NCI-H226 (cell line): Measurements from ENCODE around the gene DMRTA1.
A peak's percentile ranks its signal among the peaks of the same experiment; 100 is the strongest.
"Not testable (repeated sequence)": the region's sequence is repeated elsewhere in the genome, so short reads cannot be mapped to it uniquely, and the experiment has no call there.

Experiments
- DNase-seq: peaks from one replicate; pipeline ENCODE4 v3.0.0-alpha.2; 2015

The DMRTA1 gene, protein sequence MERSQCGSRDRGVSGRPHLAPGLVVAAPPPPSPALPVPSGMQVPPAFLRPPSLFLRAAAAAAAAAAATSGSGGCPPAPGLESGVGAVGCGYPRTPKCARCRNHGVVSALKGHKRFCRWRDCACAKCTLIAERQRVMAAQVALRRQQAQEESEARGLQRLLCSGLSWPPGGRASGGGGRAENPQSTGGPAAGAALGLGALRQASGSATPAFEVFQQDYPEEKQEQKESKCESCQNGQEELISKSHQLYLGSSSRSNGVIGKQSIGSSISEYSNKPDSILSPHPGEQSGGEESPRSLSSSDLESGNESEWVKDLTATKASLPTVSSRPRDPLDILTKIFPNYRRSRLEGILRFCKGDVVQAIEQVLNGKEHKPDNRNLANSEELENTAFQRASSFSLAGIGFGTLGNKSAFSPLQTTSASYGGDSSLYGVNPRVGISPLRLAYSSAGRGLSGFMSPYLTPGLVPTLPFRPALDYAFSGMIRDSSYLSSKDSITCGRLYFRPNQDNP

DNA sequence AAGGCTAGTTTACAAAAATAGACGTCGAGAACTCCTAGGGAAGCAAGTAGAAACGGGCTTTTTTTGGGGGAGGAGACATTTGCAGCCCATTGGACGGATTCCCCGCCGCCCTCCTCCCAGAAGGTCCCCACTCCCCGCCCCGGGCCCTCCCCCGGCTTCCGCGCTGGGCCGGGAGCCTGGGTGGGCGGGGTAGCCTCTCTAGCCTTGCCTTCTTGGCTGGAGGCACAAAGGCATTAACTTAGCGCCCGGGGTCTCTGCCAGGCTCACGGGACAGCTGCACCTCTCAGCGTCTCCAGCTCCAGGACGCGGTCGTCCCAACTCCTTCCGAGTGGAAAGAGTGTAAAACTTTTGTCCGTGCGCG is at the start of gene DMRTA1:
Gene DMRTA1 (plus strand): TSS at position 236 of the 361 bp plus-strand sequence. CDS start 242 bp downstream, outside the sequence.
- peak; percentile 75 for DNase-seq

DNA sequence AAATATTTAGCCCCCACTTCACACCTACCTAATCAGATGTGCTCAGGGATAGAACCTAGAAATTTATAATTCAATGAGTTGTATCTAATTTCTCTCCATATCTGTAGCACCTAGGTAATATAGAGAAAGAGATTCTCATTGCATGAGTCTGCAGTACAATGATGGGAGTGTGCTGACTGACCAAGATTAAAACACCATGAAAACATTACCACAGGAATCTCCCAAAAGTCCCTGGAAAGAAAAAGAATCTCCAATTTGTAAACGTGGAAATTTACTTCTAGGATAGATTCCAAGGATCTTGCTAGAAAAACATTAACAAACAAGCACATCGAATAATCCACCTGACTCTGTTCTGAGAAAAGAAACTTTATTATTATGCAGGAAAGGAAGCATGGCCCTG is 45.0 kb upstream of the DMRTA1 start:
- peak; percentile 69 for DNase-seq

DNA sequence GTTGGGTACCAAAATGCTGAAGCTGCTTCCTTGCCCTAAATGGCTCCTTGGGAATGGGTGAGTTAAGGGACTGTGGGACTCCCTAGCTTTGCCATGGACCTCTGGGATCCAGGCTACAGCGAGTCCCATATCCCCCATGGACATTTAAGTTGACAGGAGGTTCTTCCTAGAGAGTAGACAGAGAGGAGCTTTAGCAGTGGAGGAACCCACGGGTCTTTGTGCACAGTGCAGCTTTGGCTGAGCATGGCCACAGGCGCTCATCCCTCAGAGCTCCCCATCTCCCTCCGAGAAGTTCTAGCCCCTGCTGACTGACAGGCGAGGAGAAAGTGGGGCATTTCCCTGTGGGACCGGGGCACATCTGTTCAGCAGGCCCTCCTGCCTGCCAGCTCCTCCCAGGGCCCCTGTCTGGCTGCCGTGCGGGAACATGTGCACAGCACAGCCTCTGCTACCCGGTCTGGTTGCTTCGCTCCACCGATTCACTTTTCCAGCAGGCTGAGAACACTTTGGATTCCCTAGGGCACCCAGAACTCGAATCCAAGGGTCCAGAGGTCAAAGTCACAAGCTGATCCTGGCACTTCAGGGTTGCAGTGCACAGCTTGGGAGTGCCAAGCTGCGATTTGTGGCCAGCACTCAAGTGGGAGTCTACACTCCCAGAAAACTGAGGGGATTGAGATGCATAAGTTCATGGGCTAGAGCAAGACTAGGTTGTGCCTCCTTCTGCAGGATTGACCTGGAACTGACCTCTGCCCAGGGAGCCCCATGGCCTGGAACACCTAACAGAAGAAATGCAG is 40.6 kb upstream of the DMRTA1 start:
- DNase-seq, result no peak

- no peak for DNase-seq
Observed at GRCh38 chr9:22413884-22414283, 32.7 kb upstream of the DMRTA1 start.

- no peak for DNase-seq
Observed at GRCh38 chr9:22415941-22416691, 30.5 kb upstream of the DMRTA1 start.

GRCh38 chr9:22416692-22417060 is 29.9 kb upstream of the DMRTA1 start:
- peak; percentile 45 for DNase-seq

GRCh38 chr9:22423566-22423965 is 23.1 kb upstream of the DMRTA1 start:
- no peak for DNase-seq

DNA sequence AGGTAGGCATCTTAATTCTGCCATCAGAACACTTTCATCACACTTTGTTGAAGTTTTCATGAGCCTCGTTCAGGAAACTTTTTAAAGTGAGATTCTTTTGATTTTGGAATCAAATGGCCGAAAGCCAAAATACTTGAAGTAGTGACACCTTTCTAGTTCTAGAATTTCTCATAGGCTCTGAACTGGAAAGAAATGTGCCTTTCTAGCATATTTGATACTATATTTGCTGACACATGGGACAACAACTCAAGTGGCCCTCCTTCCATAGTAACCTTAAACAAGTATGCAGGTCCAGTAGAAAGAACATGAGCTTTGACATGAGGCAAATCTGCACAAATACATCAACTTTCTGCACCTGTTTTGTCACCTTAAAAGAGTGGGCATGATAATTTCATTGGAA is 22.0 kb upstream of the DMRTA1 start:
- DNase-seq, result no peak

GRCh38 chr9:22425551-22425950 is 21.1 kb upstream of the DMRTA1 start:
- DNase-seq, result no peak

- DNase-seq, result no peak
Observed at GRCh38 chr9:22427226-22427880, 19.3 kb upstream of the DMRTA1 start.

DNA sequence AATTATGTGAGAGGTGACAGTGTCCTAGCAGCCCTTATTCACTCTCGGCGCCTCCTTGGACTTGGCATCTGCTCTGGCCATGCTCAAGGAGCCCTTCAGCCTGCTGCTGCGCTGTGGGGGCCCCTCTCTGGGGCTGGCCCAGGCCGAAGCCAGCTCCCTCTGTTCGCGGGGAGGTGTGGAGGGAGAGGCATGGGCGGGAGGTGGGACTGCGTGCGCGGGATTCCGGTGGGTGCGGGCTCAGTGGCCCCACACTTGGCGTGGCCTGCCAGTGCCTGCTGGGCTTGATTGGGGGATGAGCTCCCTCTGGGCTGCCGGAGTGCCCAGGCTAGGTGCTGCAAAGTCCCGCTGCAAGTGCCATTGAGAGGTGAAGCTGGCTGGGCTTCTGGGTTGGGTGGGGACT is 12.9 kb upstream of the DMRTA1 start:
- DNase-seq, result no peak

DNA sequence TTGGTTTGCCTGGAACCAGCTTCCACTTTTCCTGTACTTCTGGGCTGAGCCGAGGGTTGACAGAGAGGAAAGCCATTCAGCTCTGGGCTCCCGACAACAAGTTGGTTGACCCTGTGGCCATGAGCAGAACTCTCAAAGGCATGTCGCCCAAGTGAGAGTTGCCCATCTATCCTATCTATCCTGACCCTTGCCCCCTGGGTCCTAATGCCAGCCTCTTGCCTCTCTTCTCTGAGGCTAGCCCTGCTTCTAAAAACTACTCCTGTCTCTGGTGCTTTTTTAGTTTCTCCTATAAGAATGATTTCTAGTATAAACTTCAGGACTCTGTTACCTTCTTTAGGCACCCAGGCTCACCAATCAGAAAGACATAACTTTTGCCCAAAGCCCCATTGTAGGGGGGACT is 11.4 kb upstream of the DMRTA1 start:
- DNase-seq, result not testable (repeated sequence)

DNA sequence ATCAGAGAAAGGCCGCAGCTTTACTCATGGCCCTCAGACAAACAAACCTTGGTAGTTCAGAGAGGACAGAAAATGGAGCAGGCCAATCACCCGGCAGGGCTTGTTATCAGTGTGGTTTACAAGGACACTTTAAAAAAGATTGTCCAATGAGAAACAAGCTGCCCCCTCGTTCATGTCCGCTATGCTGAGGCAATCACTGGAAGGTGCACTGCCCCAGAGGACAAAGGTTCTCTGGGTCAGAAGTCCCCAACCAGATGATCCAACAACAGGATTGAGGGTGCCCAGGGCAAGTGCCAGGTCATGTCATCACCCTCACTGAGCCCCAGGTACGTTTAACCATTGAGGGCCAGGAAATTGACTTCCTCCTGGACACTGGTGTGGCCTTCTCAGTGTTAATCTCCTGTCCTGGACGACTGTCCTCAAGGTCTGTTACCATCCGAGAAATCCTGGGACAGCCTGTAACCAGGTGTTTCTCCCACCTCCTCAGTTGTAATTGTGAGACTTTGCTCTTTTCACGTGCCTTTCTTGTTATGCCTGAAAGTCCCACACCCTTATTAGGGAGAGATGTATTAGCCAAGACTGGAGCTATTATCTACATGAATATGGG is 9.1 kb upstream of the DMRTA1 start:
- DNase-seq, result not testable (repeated sequence)

GRCh38 chr9:22440841-22441240 is 5.8 kb upstream of the DMRTA1 start:
- DNase-seq, result no peak

DNA sequence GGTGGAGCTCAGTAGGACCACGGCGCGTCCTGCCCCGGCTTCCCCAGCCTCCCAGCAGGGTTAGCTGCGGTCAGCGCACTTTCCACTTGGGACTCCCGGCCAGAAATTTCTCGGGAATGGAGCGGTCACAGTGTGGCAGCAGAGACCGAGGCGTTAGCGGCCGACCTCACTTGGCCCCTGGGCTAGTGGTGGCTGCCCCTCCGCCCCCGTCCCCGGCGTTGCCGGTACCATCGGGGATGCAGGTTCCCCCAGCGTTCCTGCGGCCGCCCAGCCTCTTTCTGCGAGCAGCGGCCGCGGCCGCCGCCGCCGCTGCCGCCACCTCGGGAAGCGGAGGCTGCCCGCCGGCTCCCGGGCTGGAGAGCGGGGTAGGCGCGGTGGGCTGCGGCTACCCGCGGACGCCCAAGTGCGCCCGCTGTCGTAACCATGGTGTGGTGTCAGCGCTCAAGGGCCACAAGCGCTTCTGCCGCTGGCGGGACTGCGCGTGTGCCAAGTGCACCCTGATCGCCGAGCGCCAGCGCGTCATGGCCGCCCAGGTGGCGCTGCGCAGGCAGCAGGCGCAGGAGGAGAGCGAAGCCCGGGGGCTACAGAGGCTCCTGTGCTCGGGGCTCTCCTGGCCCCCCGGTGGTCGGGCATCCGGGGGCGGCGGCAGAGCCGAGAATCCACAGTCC is 460 bp downstream of the DMRTA1 start:
- peak; percentile 23 for DNase-seq

GRCh38 chr9:22447618-22448305 is 1.1 kb downstream of the DMRTA1 start:
- no peak for DNase-seq

- DNase-seq, result no peak
Observed at GRCh38 chr9:22449719-22450118, 3.1 kb downstream of the DMRTA1 start.

- DNase-seq, result no peak
Observed at GRCh38 chr9:22452415-22453010, 5.9 kb downstream of the DMRTA1 start.

GRCh38 chr9:22454016-22454415 is 7.4 kb downstream of the DMRTA1 start:
- peak; percentile 9 for DNase-seq

GRCh38 chr9:22455181-22455580 is 8.6 kb downstream of the DMRTA1 start:
- DNase-seq, result no peak

DNA sequence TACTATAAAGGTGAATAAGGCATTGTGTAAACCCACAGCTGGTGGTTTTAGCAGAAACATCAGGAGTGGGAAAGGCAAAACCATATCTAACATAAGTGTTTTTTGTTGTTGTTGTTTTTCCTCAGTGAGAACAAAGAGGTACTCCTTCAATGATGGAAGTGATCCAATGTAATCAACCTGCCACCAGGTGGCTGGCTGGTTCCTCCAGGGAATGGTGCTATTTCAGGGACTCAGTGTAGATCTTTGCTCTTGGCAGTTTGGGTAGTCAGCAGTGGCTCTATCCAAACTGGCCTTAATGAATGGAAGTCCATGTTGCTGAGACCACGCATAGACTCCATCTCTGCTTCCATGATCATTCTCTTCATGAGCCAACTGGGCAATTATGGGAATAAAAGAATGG is 10.8 kb downstream of the DMRTA1 start:
- DNase-seq, result no peak
